Measurements from ENCODE around the gene RXRB. TPM values are rescaled to one million over a fixed set of nuclear protein-coding genes. Genes with fewer than 3 reads are reported as not detected.

Gene RXRB
- total and polyA plus RNA-seq, 2 of the 13 experiments (the other 11 are each of a cell fraction or from before 2014, with no cell fraction given): 26.7 to 55.7 TPM

- TF ChIP-seq ZFP36L2 (CRISPR knock-in tag; IDR thresholded peaks at IDR 0.05) (no peak), HOXD1 (CRISPR knock-in tag; IDR thresholded peaks at IDR 0.05) (no peak), FOXO1 (CRISPR knock-in tag; IDR thresholded peaks at IDR 0.05) (no peak), HNRNPH1 (optimal IDR thresholded peaks at IDR 0.05; ENCODE audit: low read depth, low read length) (no peak), ZNF407 (CRISPR knock-in tag; IDR thresholded peaks at IDR 0.05; ENCODE audit: not compliant biosample characterization) (no peak)
- TF ChIP-seq, protein P1, sequence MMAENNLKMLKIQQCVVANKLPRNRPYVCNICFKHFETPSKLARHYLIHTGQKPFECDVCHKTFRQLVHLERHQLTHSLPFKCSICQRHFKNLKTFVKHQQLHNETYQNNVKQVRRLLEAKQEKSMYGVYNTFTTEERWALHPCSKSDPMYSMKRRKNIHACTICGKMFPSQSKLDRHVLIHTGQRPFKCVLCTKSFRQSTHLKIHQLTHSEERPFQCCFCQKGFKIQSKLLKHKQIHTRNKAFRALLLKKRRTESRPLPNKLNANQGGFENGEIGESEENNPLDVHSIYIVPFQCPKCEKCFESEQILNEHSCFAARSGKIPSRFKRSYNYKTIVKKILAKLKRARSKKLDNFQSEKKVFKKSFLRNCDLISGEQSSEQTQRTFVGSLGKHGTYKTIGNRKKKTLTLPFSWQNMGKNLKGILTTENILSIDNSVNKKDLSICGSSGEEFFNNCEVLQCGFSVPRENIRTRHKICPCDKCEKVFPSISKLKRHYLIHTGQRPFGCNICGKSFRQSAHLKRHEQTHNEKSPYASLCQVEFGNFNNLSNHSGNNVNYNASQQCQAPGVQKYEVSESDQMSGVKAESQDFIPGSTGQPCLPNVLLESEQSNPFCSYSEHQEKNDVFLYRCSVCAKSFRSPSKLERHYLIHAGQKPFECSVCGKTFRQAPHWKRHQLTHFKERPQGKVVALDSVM (CRISPR knock-in tag; IDR thresholded peaks at IDR 0.05): no peak
- H3K36me3 ChIP-seq (replicated peaks in 1 of 2; ENCODE audit: control insufficient read depth in 1 of 2, insufficient read depth in 2 of 2, low read length in 2 of 2): no peaks in the 10 kb centered on the region
- H3K9ac ChIP-seq (ENCODE audit: insufficient read depth, low read depth, low read length): no peak overlapping the region
- no peaks in the 10 kb centered on the region for H3K9me3 ChIP-seq (ENCODE audit: low read length)
- DNase-seq (ENCODE audit: low spot score): no peak
- H3K79me2 ChIP-seq (ENCODE audit: insufficient read depth, low read length): no peaks in the 10 kb centered on the region
- no peaks in the 10 kb centered on the region for H4K20me1 ChIP-seq (ENCODE audit: insufficient read depth, low read length)
- CTCF ChIA-PET (ENCODE audit: low intra/inter-chr PET ratio, low total read pairs): no interaction called here
- H3K27me3 ChIP-seq (ENCODE audit: control insufficient read depth in 1 of 2, insufficient read depth in 2 of 2, low read length in 2 of 2): peaks cover 9 to 52% of the 10 kb centered on the region in 2 experiments; a peak in 4 of 5 replicates
- ATAC-seq: no peak
- H3K27ac ChIP-seq (ENCODE audit: extremely low read length, insufficient read depth, low read length): no peak overlapping the region
- intact Hi-C loops (cut with micrococcal nuclease; ENCODE audit: unreplicated experiment): no loop called here
- WGBS (ENCODE audit: low lambda C conversion rate): 10% methylated on average over 3 of the region's 3 CpGs
- no TSS peak for BruUV-seq (replicated peaks)
- H3K4me2 ChIP-seq (ENCODE audit: low read depth, low read length): no peak overlapping the region
- H3K4me3 ChIP-seq (replicated peaks in 1 of 3; ENCODE audit: insufficient read depth in 1 of 3, low read depth in 2 of 3, low read length in 3 of 3): no peak overlapping the region
- in situ Hi-C loops (cut with HindIII; ENCODE audit: extremely low pct_ligation_motif_present, low pct_unique_long_range_greater_than_20kb): no loop called here
- no peak for FAIRE-seq
- peaks cover 18% of the 10 kb centered on the region for H3K4me1 ChIP-seq (ENCODE audit: insufficient read depth, low read length)
- POLR2A ChIA-PET: no interaction called here
- H2AFZ ChIP-seq (ENCODE audit: low read length): no peak overlapping the region
Measured at GRCh38 chr6:33217681-33218080, 17.2 kb upstream of the RXRB start.
